Stimulated activated CD8-positive, alpha-beta memory T cell treated with anti-CD3 and anti-CD28 coated beads, Interleukin-4, amount 100 ng/mL, for 4 hours (primary cell): ENCODE results near the gene MRPS2.

Experiments
- DNase-seq, 2 donors: peaks; one replicate each; pipeline ENCODE4 v3.0.0-alpha.2; 2020; ENCODE audit warnings: low read depth in 2 of 2, low spot score in 1 of 2

Gene MRPS2

GRCh38 chr9:135480071-135480939 is 20.2 kb upstream of the MRPS2 start:
- no peak for DNase-seq

DNA sequence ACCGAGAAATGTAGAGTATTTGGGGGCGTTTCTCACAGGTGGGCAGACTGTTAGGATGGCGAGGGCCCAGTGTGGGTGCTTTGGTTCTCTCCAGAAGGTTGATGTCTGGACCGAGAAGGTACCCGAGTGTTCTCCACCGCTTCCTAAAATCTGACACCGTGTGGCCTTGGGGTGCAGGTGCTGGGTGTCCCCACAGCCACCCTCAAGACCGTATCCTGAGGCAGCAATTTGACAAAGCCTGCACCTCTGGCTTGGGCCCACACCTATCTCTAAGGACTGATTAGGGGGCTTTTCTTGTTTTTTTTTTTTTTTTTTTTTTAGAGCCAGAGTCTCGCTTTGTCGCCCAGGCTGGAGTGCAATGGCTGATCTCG is 19.6 kb upstream of the MRPS2 start:
- DNase-seq, result no peak

- no peak for DNase-seq
Observed at GRCh38 chr9:135482015-135482754, 18.3 kb upstream of the MRPS2 start.

- DNase-seq, result no peak
Observed at GRCh38 chr9:135484460-135485277, 15.8 kb upstream of the MRPS2 start.

DNA sequence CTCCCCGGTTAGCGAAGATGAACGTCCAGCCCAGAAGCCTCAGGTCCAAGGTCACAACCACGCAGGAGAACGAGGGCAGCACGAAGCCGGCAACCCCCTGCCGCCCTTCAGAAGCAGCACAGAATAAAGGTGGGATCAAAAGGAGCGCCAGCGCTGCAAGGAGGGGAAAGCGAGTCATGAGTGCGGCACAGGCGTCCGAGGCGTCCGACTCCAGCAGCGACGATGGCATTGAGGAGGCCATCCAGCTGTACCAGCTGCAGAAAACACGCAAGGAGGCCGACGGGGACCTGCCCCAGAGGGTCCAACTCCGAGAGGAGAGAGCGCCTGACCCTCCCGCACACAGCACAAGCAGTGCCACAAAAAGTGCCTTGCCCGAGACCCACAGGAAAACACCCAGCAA is 15.1 kb upstream of the MRPS2 start:
- DNase-seq, result no peak

GRCh38 chr9:135485832-135486231 is 14.7 kb upstream of the MRPS2 start:
- DNase-seq, result no peak

DNA sequence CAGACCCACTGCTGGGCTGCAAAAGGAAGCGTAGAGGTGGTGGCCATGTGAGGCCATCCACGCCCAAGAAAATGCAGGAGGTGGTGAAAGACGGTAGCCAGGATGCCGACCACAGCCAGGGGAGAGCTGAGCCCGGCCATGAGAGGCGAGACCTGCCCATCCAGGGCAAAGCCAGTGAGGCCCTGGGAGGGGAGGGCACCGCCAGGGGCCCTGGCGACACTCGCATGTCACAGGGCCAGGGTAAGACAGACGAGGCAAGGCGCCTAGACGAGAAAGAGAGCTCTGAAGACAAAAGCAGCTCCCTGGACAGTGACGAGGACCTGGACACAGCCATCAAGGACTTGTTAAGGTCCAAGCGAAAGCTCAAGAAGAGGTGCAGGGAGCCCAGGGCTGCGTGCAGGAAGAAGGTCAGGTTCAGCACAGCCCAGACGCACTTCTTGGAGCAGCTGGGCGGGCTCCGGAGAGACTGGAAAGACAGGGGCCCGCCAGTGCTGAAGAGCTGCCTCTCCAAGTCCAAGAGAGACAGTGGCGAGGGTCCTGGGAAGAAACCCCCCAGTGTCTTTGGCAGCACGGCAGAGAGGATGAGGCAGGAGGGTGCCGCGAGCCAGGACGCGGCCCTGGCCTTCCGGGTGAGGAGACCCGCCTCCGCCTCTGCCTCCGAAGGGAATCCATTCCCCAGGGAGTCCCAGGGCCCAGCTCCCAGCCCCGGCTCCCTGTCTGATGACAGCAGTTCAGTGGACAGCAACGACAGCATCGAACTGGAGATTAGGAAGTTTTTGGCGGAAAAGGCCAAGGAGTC is 14.0 kb upstream of the MRPS2 start:
- no peak for DNase-seq

- no peak for DNase-seq
Observed at GRCh38 chr9:135487281-135488012, 13.0 kb upstream of the MRPS2 start.

DNA sequence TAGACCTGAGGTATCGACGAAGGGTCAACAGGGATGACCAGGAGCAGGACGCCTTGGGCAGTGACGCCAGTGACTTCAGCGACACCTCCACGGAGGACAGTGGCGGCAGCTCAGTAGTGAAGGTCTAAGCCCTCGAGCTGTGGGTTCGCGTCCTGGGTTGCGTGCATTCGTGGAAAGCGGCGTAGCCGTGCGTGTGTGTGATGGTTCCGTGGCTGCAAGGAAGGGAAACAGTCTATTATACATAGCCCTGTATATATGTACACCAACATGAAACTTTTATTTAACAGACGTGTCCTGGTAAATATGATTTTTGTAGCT is 12.5 kb upstream of the MRPS2 start:
- DNase-seq, result no peak

- no peak for DNase-seq
Observed at GRCh38 chr9:135488527-135488926, 12.0 kb upstream of the MRPS2 start.

GRCh38 chr9:135489188-135489906 is 11.1 kb upstream of the MRPS2 start:
- no peak for DNase-seq

DNA sequence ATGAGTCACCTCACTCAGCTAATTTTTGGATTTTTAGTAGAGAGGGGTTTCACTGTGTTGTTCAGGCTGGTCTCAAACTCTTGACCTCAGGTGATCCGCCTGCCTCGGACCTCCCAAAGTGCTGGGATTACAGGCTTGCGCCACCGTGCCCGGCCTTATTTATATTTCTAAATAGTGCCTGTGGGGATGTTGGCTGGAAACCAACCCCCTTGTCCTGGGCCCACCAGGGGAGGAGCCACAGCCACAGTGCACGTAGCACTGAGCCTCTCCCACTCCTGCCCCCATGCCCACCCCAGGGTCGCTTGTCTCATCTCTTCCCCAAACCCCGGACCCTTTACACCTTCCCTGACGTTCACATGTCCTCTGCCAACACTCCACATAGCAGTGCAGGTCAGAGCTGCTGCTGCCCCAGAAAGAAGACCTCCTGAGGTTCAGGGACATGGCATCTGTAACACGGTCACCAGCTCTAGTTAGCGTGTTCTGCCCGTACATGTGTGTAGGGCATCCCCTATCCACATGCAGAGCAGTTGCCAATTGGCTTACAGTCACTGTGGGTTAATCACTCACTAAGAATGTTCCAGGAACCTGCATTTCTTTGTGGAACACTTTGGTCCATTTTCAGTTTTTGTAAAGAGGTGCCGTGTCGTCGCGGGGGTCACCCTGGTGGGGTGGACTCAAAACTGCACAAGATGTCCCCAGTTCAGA is 10.2 kb upstream of the MRPS2 start:
- no peak for DNase-seq

DNA sequence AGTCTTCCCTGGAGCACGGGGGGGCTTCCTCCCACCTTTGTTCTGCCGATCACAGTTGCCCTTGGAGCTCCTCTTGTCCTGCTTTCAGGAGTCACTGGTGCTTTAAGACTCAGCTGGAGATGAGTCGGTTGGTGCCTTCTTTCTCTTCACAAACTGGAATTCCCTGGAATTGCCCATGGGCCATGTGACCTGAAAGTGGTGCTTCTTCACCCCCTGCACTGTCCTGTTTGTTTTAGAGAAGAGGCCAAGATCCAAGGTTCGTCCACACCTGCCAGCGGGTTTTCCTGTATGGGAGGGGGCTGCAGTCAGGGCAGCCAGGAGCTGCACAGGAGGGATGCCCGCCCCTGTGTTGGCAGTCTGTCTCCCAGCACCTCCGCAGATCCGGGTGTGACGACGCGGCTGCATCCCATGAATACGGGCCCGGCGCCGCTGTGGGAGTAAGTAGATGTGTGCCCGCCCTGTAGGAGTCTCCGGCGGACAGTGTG is 9.5 kb upstream of the MRPS2 start:
- no peak for DNase-seq

GRCh38 chr9:135491764-135492163 is 8.7 kb upstream of the MRPS2 start:
- DNase-seq, result no peak

- no peak for DNase-seq
Observed at GRCh38 chr9:135492886-135493669, 7.4 kb upstream of the MRPS2 start.

DNA sequence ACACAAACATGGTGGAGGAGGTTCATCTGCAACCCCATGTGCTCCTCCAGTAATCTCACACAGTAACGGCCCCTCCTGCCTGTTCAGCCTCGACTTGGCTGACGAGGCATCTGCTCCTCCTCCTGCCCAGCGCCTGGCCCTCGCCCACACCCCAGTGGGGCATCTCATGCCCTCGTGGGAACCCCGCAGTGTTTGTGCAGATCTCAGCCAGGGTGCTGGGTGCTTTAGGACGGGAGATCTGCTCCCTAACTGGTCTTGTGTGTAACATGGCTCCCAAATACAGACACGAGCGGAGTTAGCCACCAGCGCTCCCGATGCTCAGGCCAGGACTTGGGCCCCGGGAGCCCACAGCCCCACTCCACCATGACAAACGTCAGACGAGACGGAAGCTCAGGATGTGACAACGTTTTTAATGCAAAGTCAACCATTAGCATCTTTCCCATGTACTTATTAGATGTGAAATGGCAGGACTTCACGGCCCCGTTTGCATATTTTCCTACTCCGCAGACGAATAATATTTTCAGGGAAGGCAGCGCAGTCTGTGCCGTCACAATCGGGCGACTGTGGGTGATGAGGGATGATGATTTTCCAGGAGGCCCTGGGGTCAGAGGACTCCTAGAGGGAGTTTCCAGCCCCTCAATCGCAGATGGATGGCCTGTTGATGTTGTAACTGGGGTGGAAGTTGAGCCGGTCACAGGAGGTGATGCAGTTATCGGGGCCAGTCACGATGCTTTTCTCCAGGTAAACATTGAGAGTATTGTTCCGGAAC is 5.5 kb upstream of the MRPS2 start:
- DNase-seq, result no peak

GRCh38 chr9:135498381-135499126 is 1.9 kb upstream of the MRPS2 start:
- no peak for DNase-seq
